T-helper 1 cell treated with Interleukin-12 subunit alpha and Interleukin-12 subunit beta and Interleukin-4 antibody, amounts not matched to agents 30 ng/mL and 1 ng/mL, for 36 hours (primary cell): ENCODE results near the gene SLC66A2. TPM values are rescaled to one million over a fixed set of nuclear protein-coding genes. Genes with fewer than 3 reads are reported as not detected.

Experiments
- intact Hi-C: fragments of 100-400 bp; cut with micrococcal nuclease; formaldehyde crosslinking; loops from one replicate; pipeline ENCODE4 v1.15.1; 2024
- total RNA-seq: library from RNA; stranded (reverse); gene quantifications from 2 replicates; pipeline ENCODE4 v1.2.3, GENCODE V29; 2022

Gene SLC66A2
- total RNA-seq, 1 donor from 2014 or later, result 41.1 TPM

GRCh38 chr18:79921984-79922965, 29.2 kb downstream of the SLC66A2 start:
- intact Hi-C loops, result no loop called here

DNA sequence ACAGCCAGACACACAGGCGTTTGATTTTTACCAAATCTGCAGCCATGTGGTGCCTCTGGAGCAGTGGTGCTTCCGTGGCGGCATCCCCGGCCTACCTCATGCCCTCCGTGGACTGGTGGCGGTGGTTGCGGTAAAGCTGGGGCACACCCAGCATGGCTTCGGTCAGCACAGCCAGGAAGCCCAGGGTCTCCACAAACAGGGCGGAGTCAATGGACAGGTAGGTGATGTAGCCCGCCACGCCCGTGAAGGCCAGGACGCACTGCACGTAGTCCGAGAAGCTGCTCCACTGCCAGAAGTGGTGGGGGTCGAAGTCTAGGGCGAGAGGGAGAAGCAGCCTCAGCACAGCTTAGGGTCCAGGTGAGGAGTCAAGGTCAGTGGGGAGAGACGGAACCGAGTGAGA, 32.4 kb downstream of the SLC66A2 start:
- intact Hi-C loops, result no loop called here

GRCh38 chr18:79918615-79919011, 32.8 kb downstream of the SLC66A2 start:
- intact Hi-C loops, result no loop called here

DNA sequence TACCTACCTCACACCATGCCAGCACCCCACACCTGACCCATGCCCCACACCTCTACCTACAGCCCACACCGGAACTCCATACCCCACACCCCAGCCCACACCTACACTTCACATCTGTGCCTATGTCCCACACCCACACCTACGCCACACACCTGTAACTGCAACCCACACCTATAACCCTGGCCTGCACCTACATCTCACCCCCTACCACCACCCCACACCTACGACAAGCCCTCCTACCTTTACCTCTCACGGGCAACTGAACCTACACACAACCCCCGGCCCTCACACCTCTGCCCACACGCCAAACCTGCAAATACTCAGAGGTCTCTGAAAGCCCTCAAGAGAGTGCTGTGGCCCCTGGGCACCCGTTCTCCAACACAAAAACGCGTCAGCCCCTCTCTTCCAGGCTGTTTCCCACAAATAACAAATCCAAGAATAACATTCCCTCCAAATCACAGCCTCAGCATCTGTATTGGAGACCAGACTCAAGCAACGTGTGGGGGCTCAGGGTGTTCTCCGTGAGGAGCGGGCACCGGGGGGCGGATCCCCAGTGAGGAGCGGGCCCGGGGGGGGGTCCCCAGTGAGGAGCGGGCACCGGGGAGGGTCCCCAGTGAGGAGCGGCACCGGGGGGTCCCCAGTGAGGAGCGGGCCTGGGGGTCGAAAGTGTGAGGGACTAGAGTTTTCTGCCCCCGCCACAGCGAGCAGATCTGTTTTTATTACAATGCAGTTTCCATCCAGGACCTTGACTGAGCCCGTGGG, 33.4 kb downstream of the SLC66A2 start:
- intact Hi-C loops, result no loop called here

DNA sequence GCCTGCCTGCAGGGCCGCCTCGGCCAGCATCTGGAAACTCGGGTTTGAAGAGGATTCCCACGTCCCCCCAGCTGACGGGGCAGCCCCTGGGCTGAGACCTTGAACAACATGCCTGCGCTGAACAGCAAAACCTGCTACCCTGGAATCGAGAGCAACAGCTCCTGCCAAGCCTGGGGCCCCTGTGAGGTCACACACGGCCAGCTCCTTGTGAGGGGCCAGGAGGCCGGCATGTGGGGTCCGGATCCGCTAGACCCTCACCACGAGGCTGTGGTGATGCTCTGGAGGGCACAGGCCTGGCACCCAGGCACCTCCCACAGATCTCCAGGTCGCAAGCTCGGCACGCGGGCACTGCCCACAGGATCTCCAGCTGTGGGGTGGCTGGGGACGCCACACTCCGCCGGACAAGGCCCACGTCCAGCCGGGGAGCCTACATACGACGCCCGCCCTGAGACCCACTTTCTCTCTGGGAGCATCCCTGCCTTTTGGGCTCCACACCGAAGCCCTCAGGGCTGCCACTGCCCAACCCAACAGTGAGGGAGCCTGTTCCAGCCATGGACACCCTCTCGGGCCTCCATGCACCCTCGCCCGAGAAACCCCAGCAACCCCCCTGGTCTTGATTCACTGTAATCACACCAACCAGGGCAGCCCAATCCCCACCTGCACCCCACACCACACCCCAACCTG, 34.1 kb downstream of the SLC66A2 start:
- intact Hi-C loops, result no loop called here

GRCh38 chr18:79916546-79917168, 34.8 kb downstream of the SLC66A2 start:
- intact Hi-C loops, result no loop called here

GRCh38 chr18:79916128-79916494, 35.3 kb downstream of the SLC66A2 start:
- intact Hi-C loops, result no loop called here

DNA sequence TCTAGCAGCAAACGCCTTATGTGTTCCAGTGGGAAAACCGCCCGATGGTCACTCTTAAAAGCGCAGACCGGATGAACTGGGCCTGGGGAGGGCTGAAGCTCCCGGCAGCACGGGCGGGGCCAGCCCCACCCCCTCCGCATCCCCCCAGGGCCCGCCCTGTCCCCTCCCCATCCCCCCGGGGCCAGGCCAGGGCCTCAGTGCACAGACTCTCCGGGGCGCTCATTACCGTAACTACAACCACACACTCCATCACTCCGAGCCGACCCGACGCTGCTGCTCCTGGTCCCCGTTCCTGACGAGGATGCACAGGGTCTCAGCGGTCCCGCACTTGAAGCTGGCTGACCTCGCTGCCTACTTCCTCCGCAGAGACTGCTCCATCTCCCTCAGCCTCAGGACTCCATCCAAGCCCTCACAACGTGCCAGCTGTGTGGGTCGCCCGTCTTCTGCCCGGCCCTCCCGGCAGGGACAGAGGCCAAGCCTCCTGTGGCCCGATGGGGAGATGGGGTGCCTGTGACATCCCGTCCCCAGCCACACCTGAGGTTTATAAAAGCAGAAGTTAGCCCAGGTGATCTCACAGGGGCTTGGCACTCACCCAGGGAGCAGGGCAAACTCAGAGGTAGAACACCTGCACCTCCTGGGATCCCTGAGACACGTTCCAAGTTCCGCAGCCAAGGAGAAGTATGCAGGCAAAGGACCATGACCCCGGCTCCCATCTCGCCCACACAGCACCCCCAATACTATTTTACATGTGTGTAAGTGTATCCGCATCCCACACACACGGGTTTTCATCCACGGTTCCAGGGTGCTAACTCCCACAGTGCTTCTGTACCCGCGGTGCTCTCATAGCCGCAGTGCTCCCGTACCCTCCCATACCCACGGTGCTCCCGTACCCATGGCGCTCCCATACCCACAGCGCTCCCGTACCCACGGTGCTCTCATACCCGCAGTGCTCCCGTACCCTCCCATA, 36.0 kb downstream of the SLC66A2 start:
- intact Hi-C loops, result no loop called here

- intact Hi-C loops, result no loop called here
Observed at GRCh38 chr18:79914614-79915160, 36.8 kb downstream of the SLC66A2 start.

DNA sequence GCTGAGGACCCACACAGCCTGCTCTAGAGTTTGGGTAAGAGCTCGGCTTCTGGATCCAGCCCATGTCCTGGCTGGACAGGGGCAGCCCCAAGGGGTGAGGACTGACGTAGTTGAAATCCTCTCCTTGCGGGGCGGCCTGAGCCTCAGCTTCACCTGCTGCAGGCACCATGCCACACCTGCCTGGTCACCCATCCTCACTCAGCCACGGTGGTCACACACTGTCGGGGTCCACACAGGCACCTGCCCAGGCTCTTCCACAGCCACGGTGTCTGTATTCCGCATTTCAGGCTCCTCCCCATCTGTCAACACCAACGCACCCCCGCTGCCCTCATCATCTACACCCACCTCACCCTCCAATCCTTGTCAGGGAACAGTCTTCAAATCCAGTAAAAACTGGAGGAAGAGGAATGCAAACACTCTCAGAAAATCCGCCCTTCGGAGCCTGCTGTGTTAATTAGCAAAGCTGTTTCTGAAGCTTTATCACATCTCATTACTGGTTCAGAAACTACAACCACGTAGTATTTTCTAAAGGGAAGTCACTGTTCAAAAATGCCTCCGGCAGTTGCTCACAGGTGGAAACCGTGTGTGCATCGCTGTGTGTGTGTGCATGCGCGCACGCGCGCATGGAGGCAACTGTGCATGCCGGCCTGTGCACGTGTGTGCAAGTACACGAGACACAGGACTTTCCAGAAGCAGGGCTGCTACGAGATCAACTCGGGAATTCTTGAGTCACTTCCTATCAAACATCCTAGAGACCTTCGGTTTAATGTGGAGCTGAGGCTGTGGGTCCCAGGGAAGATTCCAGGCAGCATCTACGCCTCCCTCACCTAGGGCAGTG, 38.2 kb downstream of the SLC66A2 start:
- intact Hi-C loops, result no loop called here

DNA sequence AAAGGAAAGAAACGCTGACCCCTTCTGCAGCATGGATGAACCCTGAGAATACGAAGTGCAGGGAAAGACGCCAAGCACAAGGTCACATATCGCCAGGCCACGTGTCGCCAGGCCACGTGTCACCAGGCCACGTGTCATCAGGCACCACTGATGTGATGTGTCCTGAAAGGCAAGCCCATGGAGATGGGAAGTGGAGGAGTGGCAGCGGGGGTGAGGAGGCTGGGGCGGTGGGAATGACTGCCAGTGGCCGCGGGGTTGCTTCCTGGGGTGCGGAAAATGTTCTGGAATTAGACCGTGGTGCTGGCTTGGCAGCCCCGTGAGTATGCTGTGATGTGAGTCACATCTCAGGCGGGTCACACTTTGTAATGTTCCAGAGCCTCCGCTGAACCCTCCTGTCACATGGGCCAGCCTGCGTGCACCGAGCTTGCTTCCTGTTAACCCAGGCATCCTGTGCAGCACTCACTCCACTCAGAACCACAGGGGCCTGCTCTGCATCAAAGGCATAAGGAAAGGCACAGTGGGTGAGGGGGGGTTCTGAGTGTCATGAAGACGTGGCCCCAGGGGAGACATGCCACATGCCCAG, 39.0 kb downstream of the SLC66A2 start:
- intact Hi-C loops, result no loop called here

DNA sequence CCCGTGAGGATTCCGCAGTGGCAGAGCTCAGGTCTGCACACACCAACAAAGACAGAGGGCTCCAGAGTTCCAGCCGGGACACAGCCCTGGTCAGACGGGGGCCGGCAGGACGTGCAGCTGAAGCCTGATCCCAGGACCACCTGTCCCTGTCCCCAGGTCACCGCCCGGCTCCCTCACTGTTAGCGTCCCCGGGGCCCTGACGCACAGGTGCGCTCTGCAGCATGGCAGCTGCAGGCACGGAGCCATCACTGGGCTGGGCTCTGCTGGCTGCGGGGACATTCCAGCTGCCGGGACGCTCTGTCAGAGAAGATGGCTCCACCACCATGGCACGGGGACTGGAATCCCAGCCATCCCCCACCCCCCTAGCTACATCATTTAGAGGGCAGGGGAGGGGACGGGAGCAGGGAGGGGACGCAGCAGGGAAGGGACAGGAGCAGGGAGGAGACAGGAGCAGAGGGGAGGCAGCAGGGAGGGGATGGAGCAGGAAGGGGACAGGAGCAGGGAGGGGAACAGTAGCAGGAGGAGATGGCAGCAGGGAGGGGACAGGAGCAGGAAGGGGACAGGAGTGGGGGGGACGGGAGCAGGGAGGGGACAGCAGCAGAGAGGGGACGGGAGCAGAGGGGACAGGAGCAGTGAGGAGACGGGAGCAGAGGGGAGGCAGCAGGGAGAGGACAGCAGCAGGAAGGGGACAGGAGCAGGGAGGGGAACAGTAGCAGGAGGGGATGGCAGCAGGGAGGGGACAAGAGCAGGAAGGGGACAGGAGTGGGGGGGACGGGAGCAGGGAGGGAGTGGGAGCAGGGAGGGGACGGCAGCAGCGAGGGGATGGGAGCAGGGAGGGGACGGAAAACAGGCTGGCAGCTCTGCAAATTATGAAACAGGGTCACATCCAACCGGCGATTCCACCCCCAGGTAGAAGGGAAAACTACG, 39.8 kb downstream of the SLC66A2 start:
- intact Hi-C loops, result no loop called here

- intact Hi-C loops, result no loop called here
Observed at GRCh38 chr18:79910563-79911343, 40.7 kb downstream of the SLC66A2 start.

- intact Hi-C loops, result no loop called here
Observed at GRCh38 chr18:79906706-79907105, 44.7 kb downstream of the SLC66A2 start.

DNA sequence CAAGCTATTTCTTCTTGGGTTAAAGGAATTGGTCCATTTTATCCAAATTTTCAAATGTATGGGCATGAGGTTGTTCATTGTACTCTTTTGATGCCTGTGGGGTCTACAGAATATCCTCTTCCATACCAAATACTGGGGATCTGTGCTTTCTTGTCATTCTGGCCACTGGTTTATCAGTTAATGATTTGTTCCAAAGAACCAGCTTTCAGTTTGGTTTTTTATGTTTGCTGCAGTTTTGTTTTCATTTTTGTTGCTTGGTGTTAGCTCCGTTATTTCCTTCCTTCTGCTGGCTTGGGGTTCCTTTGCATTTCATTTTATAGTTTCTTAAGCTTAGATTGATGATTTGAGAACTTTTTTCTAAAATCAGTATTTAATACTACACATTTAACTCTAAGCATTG, 45.5 kb downstream of the SLC66A2 start:
- intact Hi-C loops, result no loop called here

GRCh38 chr18:79905389-79905911, 46.0 kb downstream of the SLC66A2 start:
- intact Hi-C loops, result no loop called here
